A673 (cell line): ENCODE data around the gene ZNF488. TPM values are rescaled to one million over a fixed set of nuclear protein-coding genes. Genes with fewer than 3 reads are reported as not detected.

Experiments
- BruUV-seq: library from RNA; stranded (reverse); fragments of 400-500 nt; replicated peaks from 2 replicates; lab custom pipeline; 2021; lab: Mats Ljungman, UMichigan
- CTCF ChIA-PET: fragments of 300-600 bp; sonication (Branson Sonifier 250); formaldehyde crosslinking; loops from one replicate; lab custom pipeline; 2022; ENCODE audit warnings: antibody characterized with exemption; lab: Charles Lee
- POLR2A ChIA-PET: fragments of 300-600 bp; sonication (Branson Sonifier 250); formaldehyde crosslinking; loops from one replicate; lab custom pipeline; 2022; ENCODE audit warnings: antibody characterized with exemption; ENCODE audit not compliant: low non-redundant PET; lab: Charles Lee
- DNase-seq: peaks from one replicate; pipeline ENCODE4 v3.0.0-alpha.2; 2015; ENCODE audit warnings: low spot score
- H3K27ac ChIP-seq: fragments of 200-600 bp; sonication (generic); 2 replicates; pipeline ENCODE4 v1.5.1; 2016; ENCODE audit warnings: mixed run types, low read depth, mild to moderate bottlenecking, mixed read lengths, antibody characterized with exemption, low read length; ENCODE audit not compliant: poor library complexity, severe bottlenecking
- H3K27me3 ChIP-seq: fragments of 200-600 bp; sonication (generic); replicated peaks from 2 replicates; pipeline ENCODE4 v1.6.1; 2017; ENCODE audit warnings: mixed run types, low read depth, mild to moderate bottlenecking, mixed read lengths, antibody characterized with exemption, low read length; ENCODE audit not compliant: insufficient read depth, poor library complexity
- H3K36me3 ChIP-seq: fragments of 200-600 bp; sonication (generic); 2 replicates; pipeline ENCODE4 v1.6.1; 2016; ENCODE audit warnings: mixed run types, mild to moderate bottlenecking, mixed read lengths, antibody characterized with exemption, low read length; ENCODE audit not compliant: insufficient read depth, poor library complexity, severe bottlenecking
- H3K4me1 ChIP-seq: fragments of 200-600 bp; sonication (generic); 2 replicates; pipeline ENCODE4 v1.6.1; 2017; ENCODE audit warnings: mixed run types, mild to moderate bottlenecking, mixed read lengths, antibody characterized with exemption, low read length; ENCODE audit not compliant: insufficient read depth, poor library complexity, severe bottlenecking
- H3K4me3 ChIP-seq: fragments of 200-600 bp; sonication (generic); 2 replicates; pipeline ENCODE4 v1.5.1; 2016; ENCODE audit warnings: low read depth, mixed run types, mild to moderate bottlenecking, mixed read lengths, low read length; ENCODE audit not compliant: poor library complexity, severe bottlenecking
- H3K9me3 ChIP-seq: fragments of 200-600 bp; sonication (generic); 2 replicates; pipeline ENCODE4 v1.6.1; 2016; ENCODE audit warnings: mixed run types, low read depth, mild to moderate bottlenecking, mixed read lengths, antibody characterized with exemption, low read length; ENCODE audit not compliant: poor library complexity, severe bottlenecking
- CTCF ChIP-seq: fragments of 300-800, 200-600 bp; sonication (generic); conservative IDR thresholded peaks from 2 replicates; pipeline ENCODE4 v1.5.1; 2017; ENCODE audit warnings: low read depth, mild to moderate bottlenecking, antibody characterized with exemption, low read length, moderate library complexity, mixed read lengths
- EZH2 ChIP-seq: fragments of 200-600 bp; sonication (generic); IDR thresholded peaks from 2 replicates; pipeline ENCODE4 v1.6.1; 2017; ENCODE audit warnings: borderline replicate concordance, low read depth, mild to moderate bottlenecking, mixed read lengths, antibody characterized with exemption, low read length; ENCODE audit not compliant: poor library complexity, severe bottlenecking
- intact Hi-C: fragments of 100-400 bp; cut with micrococcal nuclease; formaldehyde crosslinking; loops from one replicate; pipeline ENCODE4 v1.10.0; 2022; ENCODE audit not compliant: unreplicated experiment
- total RNA-seq: library from RNA; stranded (reverse); gene quantifications from 2 replicates; pipeline ENCODE4 v1.2.3, GENCODE V29; 2021

Gene ZNF488
- total RNA-seq, 1 experiment from 2014 or later: 0.09 TPM

DNA sequence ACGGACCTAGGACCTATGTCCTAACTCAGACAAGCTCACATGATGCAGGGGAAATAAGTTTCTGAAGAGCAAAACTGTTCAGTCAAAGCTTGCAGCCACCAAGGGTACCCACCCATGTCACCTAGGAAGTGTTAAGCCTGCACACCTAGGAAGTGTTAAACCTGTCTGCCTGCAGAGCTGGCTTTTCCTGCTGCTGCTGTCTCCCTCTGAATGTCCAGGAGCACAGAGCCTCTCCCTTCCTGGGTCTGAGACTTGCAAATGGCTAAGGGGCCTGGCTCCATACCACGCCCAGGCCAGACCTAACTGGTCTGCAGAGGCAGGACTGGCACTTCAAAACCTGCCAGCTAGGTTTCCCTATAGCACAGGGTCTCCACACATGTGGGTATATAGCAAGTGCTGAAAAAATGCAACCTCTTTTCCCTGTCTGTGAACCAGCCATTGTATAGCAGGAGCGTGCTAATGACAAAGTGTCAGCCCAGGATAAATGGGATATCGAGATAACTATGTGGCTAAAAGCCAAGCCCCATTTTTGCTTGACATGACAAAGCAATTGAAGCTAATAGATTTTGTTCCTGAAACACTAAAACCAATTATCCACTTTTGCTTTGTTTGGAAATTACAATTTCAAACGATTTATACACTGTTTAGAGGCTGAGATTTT, 60.3 kb downstream of the ZNF488 start:
- DNase-seq: no peak
- no TSS peak for BruUV-seq
- Histone ChIP-seq H3K27ac (no peak overlapping the region), H3K27me3 (no peaks in the 10 kb centered on the region), H3K4me1 (no peaks in the 10 kb centered on the region), H3K4me3 (no peak overlapping the region), H3K9me3 (no peaks in the 10 kb centered on the region), H3K36me3 (no peaks in the 10 kb centered on the region)
- CTCF ChIA-PET: no interaction called here
- intact Hi-C loops: no loop called here
- TF ChIP-seq CTCF (no peak), EZH2 (no peak)
- POLR2A ChIA-PET: no interaction called here

DNA sequence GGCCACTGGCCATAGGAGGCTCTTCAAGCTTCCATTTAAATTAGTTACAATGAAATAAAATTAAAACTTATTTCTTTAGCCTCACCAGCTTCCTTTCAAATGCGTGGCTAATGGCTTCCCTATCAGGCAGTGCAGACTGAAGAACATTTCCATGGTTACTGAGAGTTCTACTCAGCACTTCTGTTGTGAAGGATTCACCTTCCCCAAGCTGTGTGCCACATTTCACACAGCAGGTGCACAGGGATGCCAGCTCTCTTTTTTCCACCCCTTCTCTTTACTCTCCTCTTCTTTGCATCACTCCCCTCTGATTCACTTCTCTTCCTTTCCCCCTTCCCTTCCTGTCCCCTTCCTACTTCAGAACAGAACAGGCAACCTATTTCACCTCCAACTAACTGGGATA, 61.0 kb downstream of the ZNF488 start:
- POLR2A ChIA-PET: no interaction called here
- Histone ChIP-seq H3K36me3 (no peaks in the 10 kb centered on the region), H3K9me3 (no peaks in the 10 kb centered on the region), H3K4me3 (no peak overlapping the region), H3K4me1 (no peaks in the 10 kb centered on the region), H3K27ac (no peak overlapping the region), H3K27me3 (no peaks in the 10 kb centered on the region)
- no peak for DNase-seq
- TF ChIP-seq CTCF: no peak
- TF ChIP-seq EZH2: no peak
- BruUV-seq: no TSS peak
- CTCF ChIA-PET: no interaction called here
- intact Hi-C loops: no loop called here

GRCh38 chr10:47322300-47323061, 61.6 kb downstream of the ZNF488 start, which contains the start of gene GDF2:
Gene GDF2 (plus strand): TSS chr10:47322454. CDS start chr10:47322669, 215 bp downstream.
- Histone ChIP-seq H3K27me3 (no peaks in the 10 kb centered on the region), H3K36me3 (no peaks in the 10 kb centered on the region), H3K4me1 (no peaks in the 10 kb centered on the region), H3K9me3 (no peaks in the 10 kb centered on the region), H3K4me3 (no peak within 1 kb of the TSS), H3K27ac (no peak within 1 kb of the TSS)
- TF ChIP-seq EZH2: no peak
- no peak for TF ChIP-seq CTCF
- intact Hi-C loops: no loop called here
- CTCF ChIA-PET: no interaction called here
- DNase-seq: no peak
- BruUV-seq: no TSS peak
- POLR2A ChIA-PET: no interaction called here
